Trophoblast cell (in vitro differentiated cells and primary cell): ENCODE measurements around the gene SAMD8.
"Not testable (repeated sequence)": the region's sequence is repeated elsewhere in the genome, so short reads cannot be mapped to it uniquely, and the experiment has no call there.

ENCODE experiments used
- DNase-seq, 2 donors: peaks; one replicate each; pipeline ENCODE4 v3.0.0-alpha.2; 2016
- H2AFZ ChIP-seq: 2 replicates; pipeline ENCODE4 v1.6.1; 2013; ENCODE audit warnings: low read length, moderate library complexity, mild to moderate bottlenecking; ENCODE audit not compliant: insufficient read depth, poor library complexity
- H2AK5ac ChIP-seq: 2 replicates; pipeline ENCODE4 v1.6.1; 2013; ENCODE audit warnings: mild to moderate bottlenecking, low read length
- H2BK120ac ChIP-seq: 2 replicates; pipeline ENCODE4 v1.6.1; 2013; ENCODE audit warnings: low read length, mild to moderate bottlenecking, moderate library complexity; ENCODE audit not compliant: insufficient read depth, poor library complexity
- H2BK12ac ChIP-seq: 2 replicates; pipeline ENCODE4 v1.6.1; 2013; ENCODE audit warnings: mild to moderate bottlenecking, low read length, moderate library complexity
- H2BK5ac ChIP-seq: 2 replicates; pipeline ENCODE4 v1.6.1; 2013; ENCODE audit warnings: low read length, low read depth, moderate library complexity, mild to moderate bottlenecking; ENCODE audit not compliant: poor library complexity
- H3K14ac ChIP-seq: 2 replicates; pipeline ENCODE4 v1.6.1; 2013; ENCODE audit warnings: mild to moderate bottlenecking, low read length
- H3K18ac ChIP-seq: 2 replicates; pipeline ENCODE4 v1.6.1; 2013; ENCODE audit warnings: mild to moderate bottlenecking, low read length
- H3K23ac ChIP-seq: 2 replicates; pipeline ENCODE4 v1.6.1; 2013; ENCODE audit warnings: low read length
- H3K27ac ChIP-seq: 2 replicates; pipeline ENCODE4 v1.5.1; 2013; ENCODE audit warnings: low read depth, mild to moderate bottlenecking, inconsistent platforms, low read length, moderate library complexity
- H3K27me3 ChIP-seq: 2 replicates; pipeline ENCODE4 v1.6.1; 2013; ENCODE audit warnings: inconsistent platforms, mild to moderate bottlenecking, low read length, moderate library complexity; ENCODE audit not compliant: insufficient read depth
- H3K36me3 ChIP-seq, 2 experiments: 1 replicate in 1 of 2; 2 replicates in 1 of 2; pipeline ENCODE4 v1.6.1; 2013; ENCODE audit warnings: low read length in 2 of 2, mild to moderate bottlenecking in 2 of 2, moderate library complexity in 1 of 2; ENCODE audit not compliant: insufficient read depth in 2 of 2, control insufficient read depth in 1 of 2
- H3K4ac ChIP-seq: 2 replicates; pipeline ENCODE4 v1.6.1; 2013; ENCODE audit warnings: low read depth, mild to moderate bottlenecking, low read length, moderate library complexity
- H3K4me1 ChIP-seq, 2 experiments: 1 replicate in 1 of 2; 2 replicates in 1 of 2; pipeline ENCODE4 v1.6.1; 2013; ENCODE audit warnings: low read length in 2 of 2, mild to moderate bottlenecking in 2 of 2, moderate library complexity in 1 of 2; ENCODE audit not compliant: insufficient read depth in 2 of 2, control insufficient read depth in 1 of 2
- H3K4me2 ChIP-seq: 2 replicates; pipeline ENCODE4 v1.6.1; 2013; ENCODE audit warnings: inconsistent platforms, mild to moderate bottlenecking, low read length, moderate library complexity
- H3K4me3 ChIP-seq: 2 replicates; pipeline ENCODE4 v1.5.1; 2013; ENCODE audit warnings: mild to moderate bottlenecking, low read depth, low read length, inconsistent platforms
- H3K79me1 ChIP-seq: one replicate; pipeline ENCODE4 v1.6.1; 2013; ENCODE audit warnings: low read length
- H3K79me2 ChIP-seq: 2 replicates; pipeline ENCODE4 v1.6.1; 2013; ENCODE audit warnings: low read length, mild to moderate bottlenecking; ENCODE audit not compliant: control insufficient read depth, insufficient read depth, poor library complexity
- H3K9ac ChIP-seq: 2 replicates; pipeline ENCODE4 v1.6.1; 2013; ENCODE audit warnings: mild to moderate bottlenecking, low read length
- H3K9me3 ChIP-seq: 2 replicates; pipeline ENCODE4 v1.6.1; 2013; ENCODE audit warnings: low read depth, mild to moderate bottlenecking, control low read depth, inconsistent platforms, low read length; ENCODE audit not compliant: insufficient read depth
- H4K12ac ChIP-seq: 2 replicates; pipeline ENCODE4 v1.6.1; 2013; ENCODE audit warnings: low read depth, mild to moderate bottlenecking, low read length, moderate library complexity
- H4K8ac ChIP-seq: 2 replicates; pipeline ENCODE4 v1.6.1; 2013; ENCODE audit warnings: low read depth, mild to moderate bottlenecking, low read length, moderate library complexity
- H4K91ac ChIP-seq: one replicate; pipeline ENCODE4 v1.6.1; 2013; ENCODE audit warnings: low read depth, mild to moderate bottlenecking, low read length, moderate library complexity
- WGBS: extraction: QIAGEN DNeasy Blood & Tissue Kit; methylation state at CpG from one replicate; pipeline ENCODE4 v1.1.7; 2013; ENCODE audit warnings: missing lambda C conversion rate; ENCODE audit not compliant: insufficient read length, insufficient coverage; ENCODE audit errors: extremely low coverage; 5-methylcytosine and 5-hydroxymethylcytosine counted together

SAMD8 gene

GRCh38 chr10:75212343-75212742 lies 100.9 kb downstream of the SAMD8 start:
- peaks cover 18% of the 10 kb centered on the region for H3K79me2 ChIP-seq
- H3K79me1 ChIP-seq, result peaks cover 15% of the 10 kb centered on the region
- H3K4ac ChIP-seq, result peak overlapping the region; percentile 98
- H3K4me1 ChIP-seq, result peaks cover 5 to 11% of the 10 kb centered on the region in 2 experiments
- H3K18ac ChIP-seq, result peak overlapping the region; percentile 31
- H3K4me3 ChIP-seq, result no peak overlapping the region
- H3K27me3 ChIP-seq, result no peaks in the 10 kb centered on the region
- no peak overlapping the region for H3K14ac ChIP-seq
- WGBS, result no CpG with 5 or more reads among the region's 6 CpGs
- no peak for DNase-seq
- H3K4me2 ChIP-seq, result peak overlapping the region; percentile 63
- no peak overlapping the region for H3K9ac ChIP-seq
- no peak overlapping the region for H2BK120ac ChIP-seq
- no peaks in the 10 kb centered on the region for H3K9me3 ChIP-seq
- H2AFZ ChIP-seq, result no peak overlapping the region
- H2AK5ac ChIP-seq, result no peak overlapping the region
- no peak overlapping the region for H2BK12ac ChIP-seq
- no peak overlapping the region for H4K91ac ChIP-seq
- no peak overlapping the region for H4K12ac ChIP-seq
- H3K36me3 ChIP-seq, result peaks cover 29 to 30% of the 10 kb centered on the region in 2 experiments
- no peak overlapping the region for H2BK5ac ChIP-seq
- no peak overlapping the region for H3K23ac ChIP-seq
- H3K27ac ChIP-seq, result no peak overlapping the region
- no peak overlapping the region for H4K8ac ChIP-seq

DNA sequence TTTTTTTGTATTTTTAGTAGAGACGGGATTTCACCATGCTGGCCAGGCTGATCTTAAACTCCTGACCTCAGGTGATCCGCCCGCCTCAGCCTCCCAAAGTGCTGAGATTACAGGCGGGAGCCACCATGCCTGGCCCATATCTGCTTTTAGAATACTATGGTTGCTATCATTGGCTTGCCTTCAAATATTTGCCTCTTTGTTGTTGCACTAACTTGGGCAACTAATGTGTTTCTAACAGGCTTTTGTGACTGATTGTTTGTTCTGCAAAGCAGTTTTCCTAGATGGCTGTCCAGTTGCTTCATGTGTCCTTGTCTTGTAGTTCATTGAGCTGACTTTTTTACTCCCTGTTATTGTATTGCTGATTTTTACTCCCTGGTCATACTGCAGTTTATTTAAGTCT lies 108.8 kb downstream of the SAMD8 start:
- H3K27ac ChIP-seq, result no peak overlapping the region
- no peaks in the 10 kb centered on the region for H3K9me3 ChIP-seq
- no peak overlapping the region for H2AK5ac ChIP-seq
- H3K27me3 ChIP-seq, result no peaks in the 10 kb centered on the region
- H4K8ac ChIP-seq, result no peak overlapping the region
- DNase-seq, result peak; percentile 50 to 81
- no peak overlapping the region for H3K4me3 ChIP-seq
- H2BK12ac ChIP-seq, result no peak overlapping the region
- no peak overlapping the region for H4K12ac ChIP-seq
- no CpG with 5 or more reads among the region's 4 CpGs for WGBS
- peaks cover 2% of the 10 kb centered on the region for H3K79me1 ChIP-seq
- no peak overlapping the region for H4K91ac ChIP-seq
- H3K4ac ChIP-seq, result no peak overlapping the region
- peaks cover 45 to 65% of the 10 kb centered on the region in 2 experiments for H3K36me3 ChIP-seq
- H3K79me2 ChIP-seq, result peaks cover 1% of the 10 kb centered on the region
- no peak overlapping the region for H3K14ac ChIP-seq
- H2BK120ac ChIP-seq, result no peak overlapping the region
- H3K23ac ChIP-seq, result no peak overlapping the region
- no peak overlapping the region for H3K9ac ChIP-seq
- H2BK5ac ChIP-seq, result no peak overlapping the region
- H3K18ac ChIP-seq, result no peak overlapping the region
- H2AFZ ChIP-seq, result no peak overlapping the region
- H3K4me1 ChIP-seq, result peaks cover 7 to 10% of the 10 kb centered on the region in 2 experiments
- H3K4me2 ChIP-seq, result no peak overlapping the region

- not testable (repeated sequence) for H2AK5ac ChIP-seq, H2BK12ac ChIP-seq, H2AFZ ChIP-seq, H4K8ac ChIP-seq, H4K12ac ChIP-seq, H3K4me2 ChIP-seq, H2BK5ac ChIP-seq, H3K18ac ChIP-seq, H3K27me3 ChIP-seq, H3K4me3 ChIP-seq, H3K23ac ChIP-seq, H3K27ac ChIP-seq, H3K14ac ChIP-seq, H3K4ac ChIP-seq, H3K9me3 ChIP-seq, H3K79me1 ChIP-seq, DNase-seq, H4K91ac ChIP-seq, H3K79me2 ChIP-seq, H2BK120ac ChIP-seq, H3K9ac ChIP-seq
- H3K4me1 ChIP-seq, result peaks cover 12 to 18% of the 10 kb centered on the region in 2 experiments
- WGBS, result no CpG with 5 or more reads among the region's 8 CpGs
- peaks cover 41 to 59% of the 10 kb centered on the region in 2 experiments for H3K36me3 ChIP-seq
Observed at GRCh38 chr10:75221492-75221891, 110.0 kb downstream of the SAMD8 start.

GRCh38 chr10:75223507-75223906 lies 112.1 kb downstream of the SAMD8 start:
- H2BK5ac ChIP-seq, result no peak overlapping the region
- no peak overlapping the region for H3K18ac ChIP-seq
- WGBS, result no CpG with 5 or more reads among the region's 2 CpGs

More at GRCh38 chr10:75223507-75223906, 112.1 kb downstream of the SAMD8 start:
- H3K23ac ChIP-seq, result no peak overlapping the region
- H2AK5ac ChIP-seq, result no peak overlapping the region
- H4K91ac ChIP-seq, result no peak overlapping the region
- H2BK12ac ChIP-seq, result no peak overlapping the region
- no peak overlapping the region for H3K4me2 ChIP-seq
- peaks cover 6% of the 10 kb centered on the region for H3K79me2 ChIP-seq
- DNase-seq, result no peak
- H2AFZ ChIP-seq, result no peak overlapping the region
- H3K4ac ChIP-seq, result no peak overlapping the region
- H2BK120ac ChIP-seq, result no peak overlapping the region
- H4K12ac ChIP-seq, result no peak overlapping the region
- H3K79me1 ChIP-seq, result peaks cover 9% of the 10 kb centered on the region
- H3K36me3 ChIP-seq, result peaks cover 35 to 49% of the 10 kb centered on the region in 2 experiments
- H3K14ac ChIP-seq, result no peak overlapping the region
- peak overlapping the region; percentile 34 for H3K27ac ChIP-seq
- H3K4me1 ChIP-seq, result peaks cover 19 to 24% of the 10 kb centered on the region in 2 experiments
- H3K4me3 ChIP-seq, result no peak overlapping the region
- H4K8ac ChIP-seq, result no peak overlapping the region
- H3K9me3 ChIP-seq, result no peaks in the 10 kb centered on the region
- H3K9ac ChIP-seq, result no peak overlapping the region
- no peaks in the 10 kb centered on the region for H3K27me3 ChIP-seq
